Ascending aorta (tissue), 2 donors: Measurements from ENCODE around the gene HPS5. TPM values are rescaled to one million over a fixed set of nuclear protein-coding genes. Genes with fewer than 3 reads are reported as not detected.

ENCODE experiments used
- DNase-seq, 2 donors: peaks; one replicate each; pipeline ENCODE4 v3.0.0-alpha.2; 2019; ENCODE audit warnings: low spot score in 2 of 2
- H3K27ac ChIP-seq, 2 donors: fragments of 200-600 bp; sonication (generic); one replicate each; pipeline ENCODE4 v1.5.1; 2016 to 2017; ENCODE audit warnings: mild to moderate bottlenecking in 1 of 2
- H3K27me3 ChIP-seq: fragments of 200-600 bp; sonication (generic); one replicate; pipeline ENCODE4 v1.5.1; 2017
- H3K36me3 ChIP-seq, 2 donors: fragments of 200-600 bp; sonication (generic); one replicate each; pipeline ENCODE4 v1.5.1; 2016
- H3K4me1 ChIP-seq, 2 donors: fragments of 200-600 bp; sonication (generic); one replicate each; pipeline ENCODE4 v1.5.1; 2016 to 2017; ENCODE audit warnings: mild to moderate bottlenecking in 1 of 2
- H3K4me3 ChIP-seq, 2 donors: fragments of 200-600 bp; sonication (generic); one replicate each; pipeline ENCODE4 v1.5.1; 2016 to 2017; ENCODE audit warnings: mild to moderate bottlenecking in 1 of 2
- H3K9me3 ChIP-seq, 2 donors: fragments of 200-600 bp; sonication (generic); one replicate each; pipeline ENCODE4 v1.5.1; 2016
- CTCF ChIP-seq, 3 experiments: fragments of 200-600 bp in 2 of 3; fragments of 450-650 bp in 1 of 3; sonication (generic) in 2 of 3; IDR thresholded peaks; one replicate each; pipeline ENCODE4 v1.5.1; 2016 to 2019; ENCODE audit warnings: antibody characterized with exemption in 3 of 3, mild to moderate bottlenecking in 1 of 3, moderate library complexity in 1 of 3
- intact Hi-C: fragments of 100-400 bp; cut with DNase I; formaldehyde crosslinking; loops from one replicate; pipeline ENCODE4 v1.15.1; 2023
- total RNA-seq: library from RNA; depleted of rRNA; stranded (reverse); fragments of >200 nt; gene quantifications from one replicate; pipeline ENCODE4 v1.1.0, GENCODE V29; 2016

Gene HPS5
- total RNA-seq, 1 donor from 2014 or later = 31.7 TPM

GRCh38 chr11:18233912-18234311, 88.0 kb downstream of the HPS5 start:
- no peak for DNase-seq
- H3K4me1 ChIP-seq = no peaks in the 10 kb centered on the region
- no peak for TF ChIP-seq CTCF (IDR thresholded peaks at IDR 0.05)
- H3K9me3 ChIP-seq = no peaks in the 10 kb centered on the region
- no peaks in the 10 kb centered on the region for H3K27me3 ChIP-seq
- no peak overlapping the region for H3K27ac ChIP-seq
- intact Hi-C loops = no loop called here
- no peak overlapping the region for H3K4me3 ChIP-seq
- no peaks in the 10 kb centered on the region for H3K36me3 ChIP-seq

- no peaks in the 10 kb centered on the region for H3K36me3 ChIP-seq
- H3K27me3 ChIP-seq = no peaks in the 10 kb centered on the region
- H3K9me3 ChIP-seq = no peaks in the 10 kb centered on the region
- intact Hi-C loops = no loop called here
- DNase-seq = no peak
- H3K4me3 ChIP-seq = no peak overlapping the region
- no peak for TF ChIP-seq CTCF (IDR thresholded peaks at IDR 0.05)
- no peak overlapping the region for H3K27ac ChIP-seq
- H3K4me1 ChIP-seq = no peaks in the 10 kb centered on the region
Measured at GRCh38 chr11:18230859-18231258, 91.1 kb downstream of the HPS5 start.

- TF ChIP-seq CTCF (IDR thresholded peaks at IDR 0.05) = no peak
- no peak for DNase-seq
- Histone ChIP-seq H3K27me3 (no peaks in the 10 kb centered on the region), H3K4me1 (no peaks in the 10 kb centered on the region), H3K4me3 (no peak overlapping the region), H3K36me3 (no peaks in the 10 kb centered on the region), H3K27ac (no peak overlapping the region), H3K9me3 (peaks cover 0 to 8% of the 10 kb centered on the region in 2 donors)
- intact Hi-C loops = no loop called here
Measured at GRCh38 chr11:18229501-18229900, 92.4 kb downstream of the HPS5 start.

Other genes starting within 250 kb of the HPS5 start
- gene SAAL1, start 216.1 kb downstream of the HPS5 start, total RNA-seq = 29.1 TPM
- not detected for gene MRGPRX3, start 189.6 kb downstream of the HPS5 start, total RNA-seq
- not detected for gene MRGPRX4, start 149.3 kb downstream of the HPS5 start, total RNA-seq
- not detected for gene SAA4, start 85.3 kb downstream of the HPS5 start, total RNA-seq
- 77.4 TPM for gene SAA2, start 73.5 kb downstream of the HPS5 start, total RNA-seq
- gene SAA1, start 55.9 kb downstream of the HPS5 start, total RNA-seq = 70.4 TPM
- 33.7 TPM for gene GTF2H1, start 427 bp upstream of the HPS5 start, total RNA-seq
- gene LDHA, start 72.4 kb upstream of the HPS5 start, total RNA-seq = 422 TPM
- not detected for gene LDHC, start 90.2 kb upstream of the HPS5 start, total RNA-seq
- gene LDHAL6A, start 133.7 kb upstream of the HPS5 start, total RNA-seq = not detected
- gene TSG101, start 204.8 kb upstream of the HPS5 start, total RNA-seq = 20.3 TPM